HG02610 (cell line): Measurements from ENCODE around the gene DAPP1.

Source experiments
- ATAC-seq: cut with Tn5 transposase; IDR thresholded peaks from one replicate; pipeline ENCODE4 v1.9.1; 2021; ENCODE audit warnings: mild to moderate bottlenecking, moderate library complexity; ENCODE audit not compliant: unreplicated experiment

DAPP1 gene

DNA sequence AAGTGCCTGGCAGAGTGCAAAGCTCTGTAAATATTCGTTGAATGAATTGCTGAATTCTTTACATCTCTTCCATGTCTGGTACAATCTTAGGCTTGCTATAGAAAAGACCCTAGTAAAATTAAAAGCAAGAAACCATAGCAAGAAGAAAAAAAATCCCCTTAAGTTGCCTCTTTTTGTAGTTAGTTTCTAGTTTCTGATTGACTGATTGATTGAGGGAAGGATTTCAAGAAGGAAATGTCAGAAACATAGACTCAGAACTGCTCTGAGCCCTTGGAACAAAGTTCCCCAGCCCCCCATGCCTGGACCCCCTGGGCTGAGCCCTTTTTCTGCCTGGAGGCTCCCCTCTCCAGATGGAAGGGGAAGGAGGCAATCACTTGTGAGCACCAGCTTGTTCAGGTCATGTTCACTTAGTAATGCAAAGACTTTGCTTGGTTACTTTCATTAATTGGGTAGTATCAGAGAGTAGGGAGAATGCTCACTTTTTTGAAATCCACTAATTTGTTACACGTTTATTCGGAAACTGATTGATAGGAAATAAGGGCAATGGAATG lies 35.6 kb downstream of the DAPP1 start:
- peak; percentile 11 for ATAC-seq

DNA sequence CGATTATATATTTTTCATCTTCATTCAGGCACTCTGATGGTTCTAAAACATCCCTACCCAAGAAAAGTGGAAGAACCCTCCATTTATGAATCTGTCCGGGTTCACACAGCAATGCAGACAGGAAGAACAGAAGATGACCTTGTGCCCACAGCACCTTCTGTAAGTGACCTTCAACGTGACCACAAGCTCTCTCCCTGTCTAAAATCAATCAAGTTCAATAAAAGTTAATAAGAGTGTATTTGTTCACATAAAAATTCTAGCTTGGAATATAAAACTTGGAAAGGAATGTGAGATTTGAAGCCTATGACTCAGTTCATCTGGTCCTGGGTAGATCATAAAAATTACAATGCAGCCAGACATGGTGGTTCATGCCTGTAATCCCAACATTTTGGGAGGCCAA lies 36.6 kb downstream of the DAPP1 start:
- no peak for ATAC-seq

DNA sequence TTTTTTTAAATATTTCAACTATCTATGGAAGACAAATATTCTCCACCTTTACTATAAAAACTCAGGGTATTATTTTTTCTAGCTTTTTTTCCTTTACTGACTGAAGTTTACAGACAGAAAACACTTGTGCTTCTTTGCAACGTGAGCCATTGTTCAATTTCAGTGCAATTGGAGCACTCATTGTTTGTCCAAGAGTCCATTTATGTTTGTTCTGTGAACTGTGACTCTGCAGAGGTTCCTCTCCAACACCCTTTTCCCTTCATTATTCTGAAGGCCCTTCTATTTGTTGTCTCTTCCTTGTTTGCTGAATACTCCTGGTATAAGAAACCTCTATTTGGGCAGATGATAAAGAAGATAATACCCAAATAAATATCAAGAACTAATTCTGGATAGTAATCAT lies 37.4 kb downstream of the DAPP1 start:
- no peak for ATAC-seq

DNA sequence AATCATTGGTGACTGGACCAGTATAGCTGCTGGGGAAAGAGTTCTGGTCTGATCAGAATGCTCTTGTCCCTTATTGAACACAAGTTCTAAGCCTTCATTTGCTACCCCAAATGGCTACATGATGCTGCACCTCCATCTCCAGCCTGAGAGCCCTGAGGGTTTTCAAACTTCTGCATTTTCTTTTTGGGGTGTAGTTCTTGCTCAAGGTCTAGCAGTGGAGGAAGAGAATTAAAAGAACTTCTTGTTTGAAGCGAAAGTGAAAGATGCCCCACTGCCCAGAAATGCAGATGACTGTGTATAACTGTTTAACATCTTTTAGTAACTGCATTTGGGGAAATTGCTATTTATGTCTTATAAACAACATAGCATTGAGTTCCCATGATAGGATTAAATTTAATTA lies 39.1 kb downstream of the DAPP1 start:
- ATAC-seq = peak; percentile 36

DNA sequence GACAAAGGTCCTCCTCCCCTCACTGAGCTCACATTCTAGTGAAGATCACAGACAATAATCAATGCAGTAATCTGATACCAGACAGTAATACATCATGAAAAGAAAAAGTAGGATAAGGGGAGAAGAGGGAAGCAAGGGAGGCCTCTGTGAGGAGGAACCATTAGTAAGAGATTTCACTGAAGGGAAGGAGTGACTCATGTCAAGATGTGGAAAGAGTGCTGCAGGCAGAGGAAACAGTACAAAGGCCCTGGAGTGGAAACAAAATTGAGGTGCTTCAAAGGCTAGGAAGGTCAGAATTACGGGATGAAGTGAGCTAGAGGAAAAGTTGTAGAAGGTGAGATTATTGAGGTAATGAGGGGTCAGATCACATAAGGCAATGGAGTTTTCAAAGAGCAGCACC lies 39.5 kb downstream of the DAPP1 start:
- ATAC-seq = no peak

DNA sequence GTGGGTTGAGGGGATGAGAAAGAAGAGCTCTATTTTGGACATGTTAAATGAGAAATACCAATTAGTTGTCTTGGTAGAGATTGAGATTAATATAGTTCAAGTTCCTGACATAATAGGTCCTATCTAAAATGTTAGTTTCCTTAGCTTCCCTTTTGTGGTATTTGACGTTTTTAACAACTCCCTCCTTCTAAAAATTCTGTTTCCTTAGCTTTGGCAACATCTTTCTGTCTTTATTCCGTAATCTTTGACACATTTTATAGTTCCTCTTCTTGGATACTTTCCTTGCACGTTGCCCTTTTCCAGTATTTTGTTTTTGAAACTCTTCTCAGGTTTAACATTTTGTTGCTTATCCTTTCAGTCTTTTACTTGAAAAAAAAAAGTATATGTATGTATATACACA lies 40.7 kb downstream of the DAPP1 start:
- no peak for ATAC-seq

DNA sequence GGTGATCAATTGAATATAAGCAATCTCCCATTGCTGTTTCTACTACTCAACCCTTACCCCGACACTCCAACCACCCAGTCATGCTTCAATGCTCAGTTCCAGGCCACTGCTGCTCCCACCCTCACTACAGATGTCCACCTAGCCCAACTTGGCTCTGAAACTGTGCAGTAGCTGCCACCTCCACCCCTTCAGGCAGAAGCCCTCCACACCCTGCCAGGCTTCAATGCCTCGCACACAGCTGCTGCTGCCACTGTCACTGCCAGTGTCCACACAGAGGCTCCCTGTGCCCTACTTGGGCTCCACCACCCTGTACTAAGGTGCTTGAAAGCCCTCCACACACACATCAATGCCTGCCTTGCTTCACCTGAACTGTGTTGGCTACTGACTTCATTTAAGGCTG lies 43.0 kb downstream of the DAPP1 start:
- peak; percentile 36 for ATAC-seq

DNA sequence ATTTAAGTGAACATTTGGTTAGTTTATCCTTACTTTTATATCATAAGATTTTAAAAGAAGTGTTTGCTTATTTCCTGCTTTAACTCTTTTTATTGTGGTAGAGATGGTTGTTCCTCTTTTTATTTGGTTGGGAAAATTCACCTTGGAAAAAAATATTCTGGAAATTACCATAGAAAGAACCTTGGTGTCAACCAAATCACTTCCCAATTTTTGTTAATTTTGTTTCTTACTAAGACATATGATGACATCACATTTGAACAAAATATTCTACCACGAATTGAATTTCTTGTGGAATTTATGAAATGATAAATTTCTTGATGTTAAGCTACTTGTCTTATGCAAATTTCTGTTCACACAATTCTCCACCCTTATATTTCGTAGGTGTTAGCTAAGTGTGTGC lies 43.9 kb downstream of the DAPP1 start:
- ATAC-seq = no peak

DNA sequence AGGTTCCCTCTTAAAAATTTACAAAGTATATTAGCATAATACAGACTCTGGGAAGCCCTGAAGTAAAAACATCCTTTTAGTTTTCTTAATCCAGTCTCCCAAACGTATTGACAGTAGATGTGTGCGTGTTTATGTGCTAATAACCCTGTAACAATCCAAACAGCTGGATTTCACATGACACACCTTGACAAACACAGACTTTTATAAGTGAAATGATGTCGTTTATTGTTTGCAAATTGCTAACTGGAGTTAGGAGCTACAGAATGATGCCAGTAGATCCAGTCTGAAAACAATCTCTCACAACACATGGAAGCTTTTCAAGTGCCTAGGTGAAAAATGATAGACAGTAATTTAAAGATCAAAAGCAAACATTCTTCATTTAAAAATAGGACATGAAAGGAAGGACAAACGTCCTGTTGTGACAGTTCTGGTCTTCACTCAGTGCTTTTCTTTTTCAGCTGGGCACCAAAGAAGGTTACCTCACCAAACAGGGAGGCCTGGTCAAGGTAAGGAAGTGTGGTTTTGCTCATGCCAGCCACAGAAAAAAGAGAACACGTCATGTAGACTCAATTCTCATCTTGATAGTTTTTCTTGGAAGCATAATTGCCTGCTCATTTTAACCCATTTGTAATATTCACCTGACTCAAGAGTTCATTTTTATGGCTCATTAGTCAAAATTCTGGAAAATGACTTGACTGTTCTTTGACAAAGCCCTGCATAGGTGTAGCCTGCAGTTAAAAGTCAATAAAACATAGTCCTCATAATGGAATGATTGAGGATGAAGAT lies 44.7 kb downstream of the DAPP1 start:
- ATAC-seq = peak; percentile 68

DNA sequence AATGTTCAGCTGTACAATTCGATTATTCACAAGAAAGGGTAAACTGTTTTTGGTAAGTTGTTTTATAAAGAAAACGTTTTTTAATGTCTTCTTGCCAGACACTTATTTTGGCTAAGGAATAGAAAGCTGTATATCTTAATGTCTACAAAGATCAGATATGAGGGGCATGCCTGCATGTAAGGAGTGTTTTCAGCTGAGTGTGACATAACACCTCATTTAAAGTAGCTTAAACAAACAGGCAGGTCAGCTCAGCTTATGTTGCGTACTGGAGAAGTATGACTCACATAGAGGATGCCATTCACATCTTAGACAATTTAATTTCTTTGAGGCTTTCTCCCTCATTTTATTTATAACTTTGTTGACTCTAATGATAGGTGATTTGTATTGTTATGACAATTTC lies 47.2 kb downstream of the DAPP1 start:
- ATAC-seq = no peak

DNA sequence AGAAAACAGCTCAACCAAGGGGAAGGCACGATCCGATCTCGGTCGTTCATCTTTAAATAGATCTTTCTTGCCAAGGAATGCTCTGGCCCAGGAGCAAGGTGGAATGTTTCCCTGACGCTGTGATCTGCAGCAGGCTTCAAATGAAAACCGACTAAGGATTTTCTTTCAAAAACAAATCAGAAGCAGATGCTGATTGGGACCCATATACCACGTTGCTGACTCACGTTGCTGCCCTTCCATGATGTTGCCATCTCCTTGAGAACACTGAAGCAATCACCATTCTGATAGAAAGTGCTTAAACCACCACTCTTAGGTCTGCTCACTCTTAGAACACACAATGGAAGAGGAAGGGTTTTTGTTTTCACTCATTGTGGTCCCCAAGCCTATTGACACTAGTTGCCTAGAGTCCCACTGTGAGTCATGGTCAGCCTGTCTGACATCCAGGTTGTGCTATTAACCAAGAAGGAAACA lies 51.5 kb downstream of the DAPP1 start:
- peak; percentile 91 for ATAC-seq

DNA sequence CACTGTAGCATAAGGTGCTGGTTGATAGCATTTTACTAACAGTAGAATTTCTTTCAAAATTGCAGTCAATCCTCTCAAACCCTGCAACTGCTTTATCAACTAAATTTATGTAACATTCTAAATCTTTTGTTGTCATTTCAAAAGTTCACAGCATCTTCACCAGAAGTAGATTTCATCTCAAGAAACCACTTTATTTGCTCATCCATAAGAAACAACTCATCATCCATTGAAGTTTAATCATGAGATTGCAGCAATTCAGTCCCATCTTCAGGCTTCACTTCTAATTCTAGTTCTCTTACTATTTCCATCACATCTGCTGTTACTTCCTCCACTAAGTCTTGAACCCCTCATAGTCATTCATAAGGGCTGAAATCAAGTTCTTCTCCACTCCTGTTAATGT lies 55.9 kb downstream of the DAPP1 start:
- no peak for ATAC-seq

DNA sequence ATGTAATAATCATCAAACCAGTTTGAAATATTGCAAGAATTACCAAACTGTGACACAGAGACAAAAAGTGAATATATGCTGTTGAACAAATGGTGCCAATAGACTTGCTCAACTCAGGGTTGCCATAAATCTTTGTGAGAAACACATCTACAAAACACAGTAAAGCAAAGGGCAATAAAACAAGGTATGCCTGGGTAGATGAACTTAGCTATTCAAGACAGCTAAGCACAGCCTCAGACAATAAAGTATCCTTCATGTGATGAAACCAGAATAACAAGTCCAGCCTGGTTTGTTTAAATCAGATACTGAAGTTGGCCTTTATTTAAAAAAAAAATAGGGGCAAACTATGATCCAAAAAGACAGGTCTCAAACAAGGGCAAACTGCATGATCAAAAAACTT lies 58.4 kb downstream of the DAPP1 start:
- ATAC-seq = no peak

DNA sequence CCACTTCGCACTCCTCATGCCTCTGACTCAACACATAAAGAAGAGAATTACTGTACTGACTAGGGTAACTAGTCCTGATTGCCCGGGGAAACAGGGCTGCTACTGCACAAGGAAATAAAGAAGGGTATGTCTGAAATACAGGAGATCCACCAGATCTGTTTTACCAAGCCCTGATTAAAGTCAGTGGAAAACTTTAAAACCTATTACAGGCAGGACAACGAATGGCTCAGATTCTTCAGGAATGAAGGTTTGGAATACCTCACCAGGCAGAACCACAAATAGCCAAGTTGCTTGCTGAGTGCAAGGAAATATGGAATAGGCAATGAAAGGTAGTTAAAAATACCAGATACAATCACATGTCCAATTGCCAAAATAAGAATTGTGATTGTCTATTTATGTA lies 60.3 kb downstream of the DAPP1 start:
- no peak for ATAC-seq

DNA sequence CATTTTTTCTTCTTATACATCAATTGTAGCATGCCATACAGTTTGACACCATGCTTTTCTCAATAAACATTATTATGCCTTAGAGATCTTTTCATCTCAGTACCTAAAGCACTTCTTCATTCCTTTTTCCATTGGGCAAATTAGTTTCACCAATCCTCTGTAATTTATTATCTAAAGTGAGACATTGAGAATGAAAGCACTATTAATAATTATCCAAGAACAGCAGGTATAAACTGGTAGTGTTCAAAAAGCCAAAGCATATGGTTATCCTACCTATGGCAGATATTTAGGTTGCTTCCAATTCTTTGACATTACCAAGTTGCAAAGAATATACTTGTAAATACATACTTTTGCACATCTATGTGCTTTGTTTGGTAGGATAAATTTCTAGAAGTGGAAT lies 62.0 kb downstream of the DAPP1 start:
- ATAC-seq = no peak

DNA sequence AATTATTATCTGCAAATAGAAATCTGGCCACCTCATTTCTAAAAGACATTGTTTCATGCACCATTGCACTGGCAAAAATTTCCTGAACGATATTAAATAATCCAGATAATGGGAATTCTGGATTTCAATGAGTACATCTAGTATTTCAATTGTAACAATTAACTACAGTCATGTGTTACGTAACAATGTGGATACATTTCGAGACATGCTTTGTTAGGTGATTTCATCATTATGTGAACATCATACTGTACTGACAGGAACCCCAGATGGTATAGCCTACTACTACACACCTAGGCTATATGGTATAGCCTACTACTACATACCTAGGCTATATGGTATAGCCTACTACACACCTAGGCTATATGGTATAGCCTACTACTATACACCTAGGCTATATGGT lies 62.8 kb downstream of the DAPP1 start:
- no peak for ATAC-seq

DNA sequence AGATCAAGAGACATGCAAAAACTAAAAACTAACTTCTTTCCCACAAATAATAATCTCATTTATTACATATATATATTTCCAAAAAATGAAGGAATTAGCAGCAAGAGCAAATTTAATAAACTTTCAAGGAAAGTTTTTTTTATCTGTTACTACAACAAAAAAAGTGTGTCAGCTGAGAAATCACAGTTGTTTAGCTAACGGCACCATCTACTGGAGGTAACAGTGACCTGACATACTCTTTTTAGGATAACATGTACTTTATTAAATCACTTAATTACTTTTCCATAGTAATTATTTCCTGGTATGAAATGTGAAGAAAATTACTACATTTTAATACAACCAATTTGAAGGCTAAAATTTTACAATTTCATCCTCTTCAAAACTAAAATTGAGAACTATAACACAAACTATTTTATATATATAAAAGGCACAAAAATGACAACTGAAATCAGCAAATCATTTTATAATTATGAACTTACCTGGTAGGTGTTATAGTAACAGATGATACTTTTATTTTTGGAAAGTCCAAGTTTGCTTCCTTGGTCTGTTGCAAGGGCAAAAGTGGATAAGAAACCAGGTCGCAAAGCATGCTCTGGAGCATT lies 68.5 kb downstream of the DAPP1 start:
- no peak for ATAC-seq

DNA sequence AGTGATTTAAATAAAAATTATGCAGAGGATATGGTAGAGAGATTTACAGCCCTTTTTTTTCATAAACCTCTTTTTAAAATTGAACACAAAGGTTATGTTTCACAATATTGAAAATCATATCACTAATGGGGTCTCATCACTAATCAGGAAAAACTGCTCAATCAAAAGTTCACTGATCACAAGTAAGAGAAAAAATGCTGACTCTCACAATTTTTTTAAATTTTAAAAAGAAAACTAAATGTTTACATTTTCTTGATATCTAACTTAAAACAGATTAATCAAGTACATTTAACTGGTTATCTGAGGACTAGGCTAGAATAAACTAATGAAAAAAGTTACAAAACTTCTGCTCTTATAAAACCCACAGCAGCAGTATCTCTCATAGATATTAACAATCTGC lies 69.1 kb downstream of the DAPP1 start:
- no peak for ATAC-seq

DNA sequence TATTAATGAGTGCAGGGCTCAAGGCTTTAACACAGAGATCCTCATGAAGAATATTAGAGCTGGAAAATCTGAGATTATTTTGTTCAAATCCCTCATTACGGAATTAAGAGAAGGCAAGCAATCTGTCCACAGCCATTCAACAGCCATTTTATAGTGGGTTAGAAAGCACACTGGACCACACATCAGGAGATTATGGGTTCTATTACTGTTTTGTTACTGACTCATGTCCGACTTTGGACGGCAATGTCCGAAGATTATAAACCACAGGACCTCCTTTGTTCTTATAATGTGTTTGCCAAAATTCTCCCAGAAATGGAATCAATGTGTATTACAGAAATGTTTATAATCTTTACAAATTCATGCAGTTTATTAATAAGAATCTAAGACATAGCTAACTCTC lies 69.5 kb downstream of the DAPP1 start:
- ATAC-seq = no peak

DNA sequence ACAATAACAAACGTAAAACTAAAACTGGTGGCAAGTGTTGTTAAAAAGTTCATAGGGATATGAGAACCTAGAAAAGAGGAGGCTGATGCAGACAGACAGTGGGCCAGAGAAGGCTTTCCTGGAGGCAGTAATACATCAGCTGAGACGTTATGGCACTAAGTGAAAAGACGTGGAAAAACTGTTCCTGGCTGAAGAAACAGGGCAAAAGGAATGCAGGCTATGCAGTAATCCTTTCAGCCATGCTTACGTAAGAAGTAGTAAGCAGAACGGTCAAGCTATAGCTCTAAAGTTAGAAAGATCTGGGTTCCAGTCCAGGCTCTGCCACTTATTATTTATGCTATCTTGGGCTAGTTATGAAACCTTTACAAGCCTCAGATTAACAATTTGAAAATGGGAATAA lies 71.2 kb downstream of the DAPP1 start:
- ATAC-seq = no peak

DNA sequence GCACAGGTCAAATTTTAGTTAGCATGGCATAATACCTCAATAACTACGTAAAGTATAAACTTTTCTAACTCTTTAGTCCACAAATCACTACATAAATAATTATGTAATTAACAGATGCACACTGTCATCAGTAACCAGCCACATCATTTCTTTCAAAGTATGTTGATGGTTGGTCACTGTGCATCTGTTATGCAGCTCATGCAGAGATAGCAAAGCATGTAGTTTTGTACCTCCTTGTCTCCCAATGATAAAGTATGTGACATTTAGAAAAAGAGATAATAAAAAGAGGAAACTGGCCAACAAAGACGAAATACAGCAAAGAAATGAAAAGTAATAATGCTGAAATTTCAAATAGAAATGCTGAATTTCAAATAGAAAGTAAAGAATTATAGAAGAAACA lies 74.7 kb downstream of the DAPP1 start:
- ATAC-seq = no peak

DNA sequence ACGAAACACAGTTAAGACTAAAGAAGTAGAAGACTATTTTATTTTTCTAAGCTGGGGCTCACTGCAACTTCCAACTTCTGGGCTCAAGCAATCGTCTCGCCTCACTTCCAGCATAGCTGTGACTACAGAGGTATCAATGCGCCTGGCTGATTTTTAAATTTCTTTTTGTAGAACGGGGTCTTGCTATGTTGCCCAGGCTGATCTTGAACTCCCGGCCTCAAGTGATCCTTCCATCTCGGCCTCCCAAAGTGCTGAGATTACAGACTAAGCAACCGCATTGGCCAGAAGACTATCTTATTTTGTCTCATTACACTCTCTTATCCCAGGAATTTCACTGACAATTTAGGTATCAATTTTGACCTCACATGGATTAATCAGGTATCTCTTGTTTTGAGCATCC lies 76.4 kb downstream of the DAPP1 start:
- no peak for ATAC-seq

DNA sequence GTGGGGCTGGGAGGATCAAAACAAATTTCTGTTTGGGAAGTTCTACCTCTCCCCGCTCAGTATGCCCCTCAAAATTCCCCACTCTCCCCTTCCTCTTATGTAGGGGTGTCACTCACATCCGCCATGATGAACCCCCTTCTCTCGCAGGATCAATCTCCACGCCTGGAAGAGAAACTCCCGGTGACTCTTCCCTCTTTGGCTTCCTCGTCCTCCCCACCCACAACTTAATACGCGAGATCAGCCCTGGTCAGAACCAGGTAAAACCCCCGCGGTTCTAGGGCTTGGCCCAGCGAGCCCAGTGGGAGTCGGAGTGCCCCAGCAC lies 77.2 kb downstream of the DAPP1 start:
- ATAC-seq = no peak
